HG02623 (cell line): Measurements from ENCODE around the gene TMEM140.

Source experiments
- ATAC-seq: cut with Tn5 transposase; IDR thresholded peaks from one replicate; pipeline ENCODE4 v1.9.1; 2021; ENCODE audit warnings: moderate library complexity; ENCODE audit not compliant: unreplicated experiment

Gene TMEM140

DNA sequence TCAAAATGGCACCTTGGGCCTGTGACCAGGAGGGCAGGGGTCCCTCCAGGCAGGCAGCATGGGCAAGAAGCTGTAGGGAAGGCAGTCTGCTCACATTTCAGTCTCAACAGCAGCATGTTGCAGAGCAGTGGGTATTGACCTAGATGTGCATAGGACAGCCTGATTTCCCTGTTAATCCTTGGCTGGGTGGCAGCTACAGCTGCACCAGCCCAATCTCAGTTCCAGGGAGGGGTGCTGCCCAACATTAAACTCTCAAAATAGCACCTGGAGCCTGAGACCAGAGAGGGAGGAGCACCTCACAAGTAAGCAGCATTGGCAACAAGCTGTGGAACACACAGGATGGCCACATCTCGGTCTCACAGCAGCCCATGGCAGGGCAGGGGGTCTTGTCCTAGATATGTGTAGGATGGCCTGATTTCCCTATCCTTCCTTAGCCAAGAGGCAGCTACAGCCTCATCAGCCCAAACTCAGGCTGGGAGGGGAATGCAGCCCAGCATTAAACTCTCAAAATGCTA is 10.3 kb downstream of the TMEM140 start:
- no peak for ATAC-seq

- no peak for ATAC-seq
Measured at GRCh38 chr7:135158874-135159273, 11.0 kb downstream of the TMEM140 start.

GRCh38 chr7:135159359-135160085 is 11.7 kb downstream of the TMEM140 start:
- no peak for ATAC-seq

DNA sequence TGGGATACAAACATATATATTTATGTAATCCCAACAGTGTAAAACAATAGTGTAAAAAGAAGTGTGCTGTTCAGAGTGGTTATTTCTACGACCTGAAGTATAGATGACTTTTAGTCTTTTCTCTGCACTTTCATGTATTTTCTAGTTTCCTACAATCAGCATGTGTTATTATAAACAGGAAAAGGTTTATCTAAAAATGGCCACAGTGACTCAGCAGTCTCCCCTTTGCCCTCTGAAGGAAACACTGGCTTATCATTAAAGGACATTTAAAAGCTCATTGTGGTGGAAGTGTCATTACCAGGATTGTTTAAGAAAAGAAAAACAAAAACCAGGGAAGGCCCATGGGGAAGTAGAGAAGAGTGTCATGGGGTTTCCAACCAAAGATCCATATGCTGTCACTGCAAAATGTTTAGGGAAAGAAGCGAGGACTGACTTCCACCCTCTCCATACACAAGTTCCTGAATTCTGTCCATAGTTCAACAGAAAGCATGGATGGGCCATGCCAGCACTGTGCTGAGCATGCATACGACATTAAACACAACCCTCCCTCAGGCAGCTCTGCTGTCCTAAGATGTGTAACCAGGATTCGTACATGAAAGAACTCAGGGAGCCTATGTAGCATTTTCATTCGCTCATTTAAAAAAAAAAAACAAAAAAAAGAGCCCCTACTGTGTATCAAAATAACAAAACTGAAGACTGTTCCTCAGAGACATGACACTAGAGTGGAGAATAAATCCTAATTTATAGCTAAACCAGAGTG is 12.4 kb downstream of the TMEM140 start:
- peak; percentile 45 for ATAC-seq

DNA sequence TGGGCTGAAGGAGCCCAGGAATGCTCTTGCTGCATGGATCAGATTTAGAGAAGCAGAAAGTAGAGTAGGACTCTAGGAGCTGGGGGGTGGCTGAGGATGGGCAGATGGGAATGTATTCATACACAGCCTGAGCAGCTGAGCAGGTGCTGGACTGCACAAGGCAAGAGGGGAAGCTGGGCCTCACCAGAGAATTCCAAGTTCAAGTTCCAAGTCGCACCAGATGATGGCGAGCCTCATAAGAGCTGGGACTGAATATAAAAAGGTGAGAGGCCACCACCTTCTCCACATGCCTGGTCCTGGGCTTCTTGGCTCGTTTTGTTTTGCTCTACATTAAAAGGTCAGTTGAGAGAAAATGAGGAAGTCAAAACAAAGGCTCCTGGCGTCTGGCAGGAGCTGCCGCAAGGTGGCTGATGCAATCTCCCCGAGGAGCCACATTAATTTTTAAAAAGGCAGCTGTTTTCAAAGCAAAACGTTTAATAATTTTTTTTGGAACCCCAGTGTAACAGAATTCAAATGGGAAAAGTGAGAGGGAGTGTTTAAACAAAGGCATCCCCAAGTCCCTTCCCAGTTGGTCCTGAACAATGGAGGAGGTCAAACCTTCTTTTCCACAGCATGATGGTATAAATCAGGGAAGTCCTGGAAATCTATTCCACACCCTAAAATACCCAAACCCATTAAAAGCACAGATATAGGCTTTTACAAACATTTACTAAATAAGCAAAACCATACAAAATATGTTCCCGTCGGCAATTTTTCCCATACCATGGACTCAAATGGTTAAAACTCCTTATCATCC is 13.2 kb downstream of the TMEM140 start:
- no peak for ATAC-seq

DNA sequence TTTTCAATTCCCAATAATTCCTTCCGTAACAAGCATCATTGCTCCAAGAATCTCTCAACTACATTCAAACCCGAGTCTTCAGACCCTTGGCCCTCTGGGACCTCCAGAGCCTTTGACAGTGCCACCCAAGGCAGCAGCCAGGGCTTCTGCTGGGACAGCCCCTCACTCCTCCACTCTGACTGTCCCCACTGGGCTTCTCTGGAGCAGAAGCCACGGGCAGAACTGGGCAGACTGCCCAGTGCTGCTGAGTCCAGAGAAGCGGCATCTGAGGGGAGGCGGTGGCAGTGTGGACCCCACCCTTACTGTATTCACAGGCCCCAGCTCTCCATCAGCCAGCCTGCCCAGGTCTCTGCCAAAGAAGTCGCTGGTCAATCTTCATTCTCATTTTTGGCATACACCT is 13.8 kb downstream of the TMEM140 start:
- ATAC-seq: no peak

- no peak for ATAC-seq
Measured at GRCh38 chr7:135162382-135163001, 14.6 kb downstream of the TMEM140 start.

GRCh38 chr7:135164357-135165061 is 16.6 kb downstream of the TMEM140 start:
- ATAC-seq: no peak

GRCh38 chr7:135165862-135166261 is 18.0 kb downstream of the TMEM140 start:
- ATAC-seq: no peak

DNA sequence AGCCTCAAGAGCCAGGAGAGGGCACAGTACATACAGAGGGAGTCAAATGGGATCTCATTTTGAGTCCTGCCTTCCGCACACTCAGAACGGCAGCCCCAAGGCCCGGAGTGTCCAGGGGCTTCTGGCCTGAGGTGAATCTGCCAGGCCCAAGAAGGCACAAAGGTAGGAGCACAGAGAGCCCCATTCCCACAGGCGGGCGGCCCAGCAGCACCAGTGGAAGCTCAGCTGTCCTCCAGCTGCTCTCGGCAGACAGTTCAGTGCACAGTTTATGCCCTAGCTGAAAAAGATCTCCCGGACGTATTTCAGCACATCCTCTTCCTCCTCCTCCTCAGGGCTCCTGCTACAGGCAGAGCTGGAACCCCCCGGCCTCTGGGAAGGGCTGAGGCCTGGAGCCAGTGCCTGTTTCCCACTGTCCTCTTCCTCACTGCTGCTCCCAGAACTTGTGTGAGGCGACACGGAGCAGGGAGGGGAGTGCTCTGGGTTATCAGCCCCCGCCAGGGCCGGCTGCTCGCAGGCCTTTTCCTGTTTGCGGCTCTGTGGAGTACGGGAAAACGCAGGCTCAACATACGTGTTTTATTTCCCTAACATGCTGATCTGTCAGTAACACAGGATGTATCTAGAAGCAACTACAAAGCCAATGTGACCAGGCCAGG is 18.6 kb downstream of the TMEM140 start:
- no peak for ATAC-seq

DNA sequence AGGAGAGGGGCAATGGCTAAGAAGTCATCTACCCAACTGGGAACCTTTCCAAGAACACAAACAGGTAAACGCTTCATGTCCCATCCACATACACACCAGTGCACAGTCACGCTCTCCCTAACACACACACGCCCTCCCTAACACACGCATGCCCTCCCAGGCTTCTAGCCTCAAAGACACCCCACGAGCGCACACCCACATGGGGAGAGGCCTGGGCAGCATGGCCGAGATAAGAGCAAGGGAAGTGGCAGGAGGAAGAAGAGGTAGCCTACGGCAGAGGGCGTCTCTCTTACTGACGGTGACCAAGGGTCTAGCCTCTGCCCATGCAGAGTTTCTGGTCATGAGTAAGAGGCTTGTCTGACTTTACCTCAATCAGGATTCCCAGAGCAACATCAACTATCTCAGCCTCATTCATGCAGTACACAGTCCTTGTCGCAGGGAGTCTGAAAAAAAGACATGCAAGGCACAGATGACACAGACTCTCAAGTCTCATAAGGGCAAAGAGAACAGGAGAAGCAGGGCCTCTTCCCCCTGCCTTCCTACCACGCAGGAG is 19.6 kb downstream of the TMEM140 start:
- ATAC-seq: no peak

GRCh38 chr7:135168001-135168400 is 20.1 kb downstream of the TMEM140 start:
- ATAC-seq: no peak

- no peak for ATAC-seq
Measured at GRCh38 chr7:135168489-135169140, 20.7 kb downstream of the TMEM140 start.

- ATAC-seq: peak; percentile 35
Measured at GRCh38 chr7:135169141-135169963, 21.5 kb downstream of the TMEM140 start.

DNA sequence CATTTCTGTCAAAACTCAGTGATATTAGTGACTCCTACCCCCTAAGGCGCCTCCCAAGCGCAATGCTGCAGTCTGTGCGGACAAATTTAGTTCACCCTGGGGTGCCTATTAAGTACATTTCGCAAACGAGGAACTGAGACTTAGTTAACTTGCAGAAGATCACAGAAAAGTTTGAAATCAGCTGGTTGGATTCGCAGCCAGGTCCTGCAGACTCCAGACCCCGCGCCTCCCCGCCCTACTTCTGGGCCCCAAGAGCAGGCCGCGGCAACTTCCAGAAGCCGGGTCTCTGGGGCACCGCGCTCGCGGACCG is 22.0 kb downstream of the TMEM140 start:
- ATAC-seq: peak; percentile 3

- ATAC-seq: peak; percentile 72
Measured at GRCh38 chr7:135170274-135170997, 22.6 kb downstream of the TMEM140 start, which contains the start of gene CYREN. Gene CYREN, minus strand, starts transcription at chr7:135170707. Its CDS starts 1,785 bp downstream, at chr7:135168922.

GRCh38 chr7:135170998-135171481 is 23.2 kb downstream of the TMEM140 start:
- ATAC-seq: peak; percentile 4
